ENCODE results near the gene NR2F1-AS1. TPM values are rescaled to one million over a fixed set of nuclear protein-coding genes. Genes with fewer than 3 reads are reported as not detected.
A peak's percentile ranks its signal among the peaks of the same experiment; 100 is the strongest.

NR2F1-AS1 gene
- total and polyA plus RNA-seq, 4 donors: 2.0 to 4.0 (median 2.1) TPM

DNA sequence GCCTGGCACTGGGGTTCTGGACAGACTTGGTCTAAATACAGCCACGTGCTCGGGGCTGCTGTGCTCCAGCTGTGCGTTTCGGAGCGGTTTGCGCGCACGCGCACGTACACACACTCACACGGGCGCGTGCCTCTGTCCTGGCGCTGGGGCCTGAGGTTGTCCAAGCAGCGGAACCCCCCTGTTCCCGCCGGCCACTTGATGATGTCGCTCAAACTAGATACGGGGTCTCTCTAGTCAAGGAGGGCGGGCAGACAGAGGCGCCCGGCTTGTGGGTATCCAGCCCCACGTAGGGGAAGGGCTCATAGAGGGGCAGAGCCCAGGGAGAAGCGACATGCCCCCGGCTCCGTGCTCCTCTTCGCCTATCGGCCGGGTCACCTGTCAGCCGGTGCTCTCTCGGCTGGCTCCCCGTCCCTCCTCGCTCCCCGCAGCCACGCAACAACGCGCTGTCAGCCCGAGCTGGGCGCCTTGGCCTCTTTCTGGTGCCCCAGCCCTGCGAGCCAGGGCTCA, 8.9 kb downstream of the NR2F1-AS1 start:
- Histone ChIP-seq H3K9ac (ENCODE audit: low read depth in 1 of 2, low read length in 2 of 2) (no peak overlapping the region), H3K36me3 (ENCODE audit: control insufficient read depth in 4 of 4, insufficient read depth in 3 of 4, low read depth in 1 of 4, low read length in 3 of 4) (no peaks in the 10 kb centered on the region), H3K9me3 (ENCODE audit: control insufficient read depth in 4 of 4, low read length in 3 of 4) (no peaks in the 10 kb centered on the region), H3K27me3 (ENCODE audit: control insufficient read depth in 4 of 4, insufficient read depth in 4 of 4, low read length in 3 of 4) (peaks cover 0 to 19% (median 16%) of the 10 kb centered on the region in 4 donors), H3K27ac (ENCODE audit: low read depth in 1 of 2, low read length in 2 of 2) (no peak overlapping the region), H3K4me1 (ENCODE audit: control insufficient read depth in 4 of 4, insufficient read depth in 4 of 4, low read length in 3 of 4) (peaks cover 8 to 18% (median 12%) of the 10 kb centered on the region in 4 donors), H3K4me3 (ENCODE audit: low read depth in 1 of 3, low read length in 3 of 3) (no peak overlapping the region)
- WGBS: 16% methylated on average over 40 of the region's 40 CpGs
- TF ChIP-seq, protein P1, sequence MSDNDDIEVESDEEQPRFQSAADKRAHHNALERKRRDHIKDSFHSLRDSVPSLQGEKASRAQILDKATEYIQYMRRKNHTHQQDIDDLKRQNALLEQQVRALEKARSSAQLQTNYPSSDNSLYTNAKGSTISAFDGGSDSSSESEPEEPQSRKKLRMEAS (IDR thresholded peaks at IDR 0.05): no peak
- DNase-seq (ENCODE audit: low spot score): no peak

DNA sequence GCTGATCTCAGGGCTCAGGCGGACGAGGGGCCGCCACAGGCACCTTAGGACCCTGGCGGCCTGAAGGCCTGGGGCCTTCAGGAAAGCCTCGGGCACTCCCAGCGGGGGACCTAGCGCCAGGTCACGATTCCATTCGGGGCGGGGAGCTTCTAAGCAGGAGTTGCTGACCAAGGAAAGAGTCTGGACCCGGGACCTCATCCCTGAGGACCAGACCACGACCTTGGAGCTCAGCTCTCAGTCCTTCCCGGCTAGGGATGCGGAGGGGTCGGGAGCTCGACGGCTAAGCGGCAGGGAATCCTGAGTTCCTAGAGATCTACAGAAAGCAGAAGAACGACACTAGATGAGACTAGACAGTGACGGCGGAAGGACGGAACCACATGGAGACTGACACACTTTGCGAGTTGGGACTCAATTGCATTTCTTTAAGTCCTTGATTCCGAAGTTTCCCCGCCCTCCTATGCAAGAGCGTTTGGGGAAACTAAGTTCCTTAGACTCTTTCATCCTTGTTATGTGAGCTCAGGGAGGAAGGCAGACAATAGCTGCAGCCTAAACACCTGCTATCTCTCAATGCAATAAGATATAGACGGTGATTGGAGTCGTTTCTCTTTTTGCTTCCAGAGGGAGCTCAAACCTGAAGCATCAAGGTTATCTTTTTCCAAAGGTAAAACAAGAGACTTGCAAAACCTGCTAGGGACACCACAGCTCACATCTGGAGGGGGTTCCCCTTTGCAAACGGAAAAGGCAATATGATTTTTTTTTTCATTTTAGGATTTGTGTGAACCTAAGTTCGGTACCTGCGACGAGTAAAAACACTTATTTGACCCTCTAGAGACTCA, 9.7 kb downstream of the NR2F1-AS1 start:
- H3K9ac ChIP-seq (ENCODE audit: low read depth in 1 of 2, low read length in 2 of 2): no peak overlapping the region
- H3K4me3 ChIP-seq (ENCODE audit: low read depth in 1 of 3, low read length in 3 of 3): no peak overlapping the region
- peaks cover 0 to 16% (median 16%) of the 10 kb centered on the region in 4 donors for H3K27me3 ChIP-seq (ENCODE audit: control insufficient read depth in 4 of 4, insufficient read depth in 4 of 4, low read length in 3 of 4)
- DNase-seq (ENCODE audit: low spot score): no peak
- H3K9me3 ChIP-seq (ENCODE audit: control insufficient read depth in 4 of 4, low read length in 3 of 4): no peaks in the 10 kb centered on the region
- no peaks in the 10 kb centered on the region for H3K36me3 ChIP-seq (ENCODE audit: control insufficient read depth in 4 of 4, insufficient read depth in 3 of 4, low read depth in 1 of 4, low read length in 3 of 4)
- 40% methylated on average over 32 of the region's 32 CpGs for WGBS
- H3K4me1 ChIP-seq (ENCODE audit: control insufficient read depth in 4 of 4, insufficient read depth in 4 of 4, low read length in 3 of 4): peaks cover 8 to 18% (median 12%) of the 10 kb centered on the region in 4 donors
- no peak for TF ChIP-seq HNF4A (conservative IDR thresholded peaks at IDR 0.05)
- TF ChIP-seq FOXA1 (IDR thresholded peaks at IDR 0.05): no peak
- TF ChIP-seq RAD21 (IDR thresholded peaks at IDR 0.05): no peak
- no peak for TF ChIP-seq HNF4G (IDR thresholded peaks at IDR 0.05)
- no peak for TF ChIP-seq TAF1 (conservative IDR thresholded peaks at IDR 0.05)
- no peak for TF ChIP-seq YY1 (IDR thresholded peaks at IDR 0.05)
- TF ChIP-seq, protein P2, sequence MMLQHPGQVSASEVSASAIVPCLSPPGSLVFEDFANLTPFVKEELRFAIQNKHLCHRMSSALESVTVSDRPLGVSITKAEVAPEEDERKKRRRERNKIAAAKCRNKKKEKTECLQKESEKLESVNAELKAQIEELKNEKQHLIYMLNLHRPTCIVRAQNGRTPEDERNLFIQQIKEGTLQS (IDR thresholded peaks at IDR 0.05): no peak
- no peak for TF ChIP-seq SP1 (IDR thresholded peaks at IDR 0.05)
- TF ChIP-seq FOXA2 (IDR thresholded peaks at IDR 0.05): no peak
- no peak for TF ChIP-seq EGR1 (IDR thresholded peaks at IDR 0.05; ENCODE audit: low read depth in 2 of 2)
- TF ChIP-seq, protein P3, sequence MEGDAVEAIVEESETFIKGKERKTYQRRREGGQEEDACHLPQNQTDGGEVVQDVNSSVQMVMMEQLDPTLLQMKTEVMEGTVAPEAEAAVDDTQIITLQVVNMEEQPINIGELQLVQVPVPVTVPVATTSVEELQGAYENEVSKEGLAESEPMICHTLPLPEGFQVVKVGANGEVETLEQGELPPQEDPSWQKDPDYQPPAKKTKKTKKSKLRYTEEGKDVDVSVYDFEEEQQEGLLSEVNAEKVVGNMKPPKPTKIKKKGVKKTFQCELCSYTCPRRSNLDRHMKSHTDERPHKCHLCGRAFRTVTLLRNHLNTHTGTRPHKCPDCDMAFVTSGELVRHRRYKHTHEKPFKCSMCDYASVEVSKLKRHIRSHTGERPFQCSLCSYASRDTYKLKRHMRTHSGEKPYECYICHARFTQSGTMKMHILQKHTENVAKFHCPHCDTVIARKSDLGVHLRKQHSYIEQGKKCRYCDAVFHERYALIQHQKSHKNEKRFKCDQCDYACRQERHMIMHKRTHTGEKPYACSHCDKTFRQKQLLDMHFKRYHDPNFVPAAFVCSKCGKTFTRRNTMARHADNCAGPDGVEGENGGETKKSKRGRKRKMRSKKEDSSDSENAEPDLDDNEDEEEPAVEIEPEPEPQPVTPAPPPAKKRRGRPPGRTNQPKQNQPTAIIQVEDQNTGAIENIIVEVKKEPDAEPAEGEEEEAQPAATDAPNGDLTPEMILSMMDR (IDR thresholded peaks at IDR 0.05; ENCODE audit: low read depth, low read length, missing input control): no peak
- H3K27ac ChIP-seq (ENCODE audit: low read depth in 1 of 2, low read length in 2 of 2): no peak overlapping the region

DNA sequence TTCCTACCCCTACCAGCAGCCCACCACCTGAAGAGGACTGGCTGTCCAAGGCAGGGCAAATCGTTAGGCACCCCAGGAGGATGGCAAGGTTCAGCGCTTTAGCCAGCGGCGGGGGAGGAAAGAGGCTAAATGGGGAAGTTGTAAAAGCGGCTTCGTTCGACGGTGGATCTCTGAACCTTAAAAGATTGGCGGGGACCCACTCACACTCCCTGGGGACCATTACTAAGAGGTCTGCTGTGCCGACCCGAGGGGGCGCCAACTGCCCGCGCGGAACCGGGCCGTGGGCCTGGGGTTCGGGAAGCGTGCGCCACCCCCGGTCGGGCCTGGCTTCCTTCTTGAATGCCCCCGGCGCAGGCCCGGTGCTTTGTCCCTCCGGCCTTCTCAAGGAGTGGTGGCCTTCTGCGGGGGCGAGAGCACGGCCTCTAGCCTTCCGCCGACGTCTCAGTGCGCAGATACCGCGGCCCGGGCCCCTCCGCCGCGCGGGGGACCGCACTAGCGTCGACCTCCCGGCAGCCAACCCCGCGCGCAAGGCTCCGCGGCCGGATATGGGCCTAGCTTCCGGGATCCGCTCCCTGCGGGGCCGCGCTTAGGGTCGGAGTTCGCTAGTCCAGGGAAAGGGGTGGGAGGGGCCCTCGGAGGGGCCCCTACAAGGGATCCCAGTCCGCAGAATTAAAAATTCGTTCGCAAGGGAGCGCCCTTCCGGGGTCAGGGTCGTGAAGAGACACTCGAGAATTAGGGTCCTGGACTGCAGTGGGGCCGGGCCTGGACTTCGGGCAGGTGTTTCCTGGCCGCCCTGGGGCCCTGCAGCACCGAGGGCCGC, 10.5 kb downstream of the NR2F1-AS1 start:
- Histone ChIP-seq H3K4me3 (ENCODE audit: low read depth in 1 of 3, low read length in 3 of 3) (peak overlapping the region in 1 of 3 donors; percentile 27), H3K9ac (ENCODE audit: low read depth in 1 of 2, low read length in 2 of 2) (no peak overlapping the region), H3K27ac (ENCODE audit: low read depth in 1 of 2, low read length in 2 of 2) (no peak overlapping the region), H3K36me3 (ENCODE audit: control insufficient read depth in 4 of 4, insufficient read depth in 3 of 4, low read depth in 1 of 4, low read length in 3 of 4) (no peaks in the 10 kb centered on the region), H3K4me1 (ENCODE audit: control insufficient read depth in 4 of 4, insufficient read depth in 4 of 4, low read length in 3 of 4) (peaks cover 8 to 18% (median 12%) of the 10 kb centered on the region in 4 donors), H3K9me3 (ENCODE audit: control insufficient read depth in 4 of 4, low read length in 3 of 4) (no peaks in the 10 kb centered on the region), H3K27me3 (ENCODE audit: control insufficient read depth in 4 of 4, insufficient read depth in 4 of 4, low read length in 3 of 4) (peaks cover 0 to 16% (median 16%) of the 10 kb centered on the region in 4 donors)
- no peak for DNase-seq (ENCODE audit: low spot score)
- WGBS: 27% methylated on average over 70 of the region's 70 CpGs
- TF ChIP-seq RAD21 (IDR thresholded peaks at IDR 0.05): no peak
- TF ChIP-seq, protein P4, sequence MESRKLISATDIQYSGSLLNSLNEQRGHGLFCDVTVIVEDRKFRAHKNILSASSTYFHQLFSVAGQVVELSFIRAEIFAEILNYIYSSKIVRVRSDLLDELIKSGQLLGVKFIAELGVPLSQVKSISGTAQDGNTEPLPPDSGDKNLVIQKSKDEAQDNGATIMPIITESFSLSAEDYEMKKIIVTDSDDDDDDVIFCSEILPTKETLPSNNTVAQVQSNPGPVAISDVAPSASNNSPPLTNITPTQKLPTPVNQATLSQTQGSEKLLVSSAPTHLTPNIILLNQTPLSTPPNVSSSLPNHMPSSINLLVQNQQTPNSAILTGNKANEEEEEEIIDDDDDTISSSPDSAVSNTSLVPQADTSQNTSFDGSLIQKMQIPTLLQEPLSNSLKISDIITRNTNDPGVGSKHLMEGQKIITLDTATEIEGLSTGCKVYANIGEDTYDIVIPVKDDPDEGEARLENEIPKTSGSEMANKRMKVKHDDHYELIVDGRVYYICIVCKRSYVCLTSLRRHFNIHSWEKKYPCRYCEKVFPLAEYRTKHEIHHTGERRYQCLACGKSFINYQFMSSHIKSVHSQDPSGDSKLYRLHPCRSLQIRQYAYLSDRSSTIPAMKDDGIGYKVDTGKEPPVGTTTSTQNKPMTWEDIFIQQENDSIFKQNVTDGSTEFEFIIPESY (IDR thresholded peaks at IDR 0.05): no peak
- TF ChIP-seq FOXA1 (IDR thresholded peaks at IDR 0.05): no peak
- no peak for TF ChIP-seq EGR1 (IDR thresholded peaks at IDR 0.05; ENCODE audit: low read depth in 2 of 2)
- TF ChIP-seq NR2F2 (IDR thresholded peaks at IDR 0.05): no peak
- no peak for TF ChIP-seq HNF4G (IDR thresholded peaks at IDR 0.05)
- TF ChIP-seq, protein P5, sequence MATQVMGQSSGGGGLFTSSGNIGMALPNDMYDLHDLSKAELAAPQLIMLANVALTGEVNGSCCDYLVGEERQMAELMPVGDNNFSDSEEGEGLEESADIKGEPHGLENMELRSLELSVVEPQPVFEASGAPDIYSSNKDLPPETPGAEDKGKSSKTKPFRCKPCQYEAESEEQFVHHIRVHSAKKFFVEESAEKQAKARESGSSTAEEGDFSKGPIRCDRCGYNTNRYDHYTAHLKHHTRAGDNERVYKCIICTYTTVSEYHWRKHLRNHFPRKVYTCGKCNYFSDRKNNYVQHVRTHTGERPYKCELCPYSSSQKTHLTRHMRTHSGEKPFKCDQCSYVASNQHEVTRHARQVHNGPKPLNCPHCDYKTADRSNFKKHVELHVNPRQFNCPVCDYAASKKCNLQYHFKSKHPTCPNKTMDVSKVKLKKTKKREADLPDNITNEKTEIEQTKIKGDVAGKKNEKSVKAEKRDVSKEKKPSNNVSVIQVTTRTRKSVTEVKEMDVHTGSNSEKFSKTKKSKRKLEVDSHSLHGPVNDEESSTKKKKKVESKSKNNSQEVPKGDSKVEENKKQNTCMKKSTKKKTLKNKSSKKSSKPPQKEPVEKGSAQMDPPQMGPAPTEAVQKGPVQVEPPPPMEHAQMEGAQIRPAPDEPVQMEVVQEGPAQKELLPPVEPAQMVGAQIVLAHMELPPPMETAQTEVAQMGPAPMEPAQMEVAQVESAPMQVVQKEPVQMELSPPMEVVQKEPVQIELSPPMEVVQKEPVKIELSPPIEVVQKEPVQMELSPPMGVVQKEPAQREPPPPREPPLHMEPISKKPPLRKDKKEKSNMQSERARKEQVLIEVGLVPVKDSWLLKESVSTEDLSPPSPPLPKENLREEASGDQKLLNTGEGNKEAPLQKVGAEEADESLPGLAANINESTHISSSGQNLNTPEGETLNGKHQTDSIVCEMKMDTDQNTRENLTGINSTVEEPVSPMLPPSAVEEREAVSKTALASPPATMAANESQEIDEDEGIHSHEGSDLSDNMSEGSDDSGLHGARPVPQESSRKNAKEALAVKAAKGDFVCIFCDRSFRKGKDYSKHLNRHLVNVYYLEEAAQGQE (IDR thresholded peaks at IDR 0.05): no peak
- no peak for TF ChIP-seq YY1 (IDR thresholded peaks at IDR 0.05)
- TF ChIP-seq, protein P2 (IDR thresholded peaks at IDR 0.05): no peak
- TF ChIP-seq HNF4A (conservative IDR thresholded peaks at IDR 0.05): no peak
- no peak for TF ChIP-seq RXRA (IDR thresholded peaks at IDR 0.05)
